GM21381 (cell line): ENCODE data around the gene RPS25.
A peak's percentile ranks its signal among the peaks of the same experiment; 100 is the strongest.
"Not testable (repeated sequence)": the region's sequence is repeated elsewhere in the genome, so short reads cannot be mapped to it uniquely, and the experiment has no call there.

ENCODE experiments used
- ATAC-seq: cut with Tn5 transposase; IDR thresholded peaks from one replicate; pipeline ENCODE4 v1.9.1; 2021; ENCODE audit warnings: mild to moderate bottlenecking, moderate library complexity; ENCODE audit not compliant: unreplicated experiment

Gene RPS25

DNA sequence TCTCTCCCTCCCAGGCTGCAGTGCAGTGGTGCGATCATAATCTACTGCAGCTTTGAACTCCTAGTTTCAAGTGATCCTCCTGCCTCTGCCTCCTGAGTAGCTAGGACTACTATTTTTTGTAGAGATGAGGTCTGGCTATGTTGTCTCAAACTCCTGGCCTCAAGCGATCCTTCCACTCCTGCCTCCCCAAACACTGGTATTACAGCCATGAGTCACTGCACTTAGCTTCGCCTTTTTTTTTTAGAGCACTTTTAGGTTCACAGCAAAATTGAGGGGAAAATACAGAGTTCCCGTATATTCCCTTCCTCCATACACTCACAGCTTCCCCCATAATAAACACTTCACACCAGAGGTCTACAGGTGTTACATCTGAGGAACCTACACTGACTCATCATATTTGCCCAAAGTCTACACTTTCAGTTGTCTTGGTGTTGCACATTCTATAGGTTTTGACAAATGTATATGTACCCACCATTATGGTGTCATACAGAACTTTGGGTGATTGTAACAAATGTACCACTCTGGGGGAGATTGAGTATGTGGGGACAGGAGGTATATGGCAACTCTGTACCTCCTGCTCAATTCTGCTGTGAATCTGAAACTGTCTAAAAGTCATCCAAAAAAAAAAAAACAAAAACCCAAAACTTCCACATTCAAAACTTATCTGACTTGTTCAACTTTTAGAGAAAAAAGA lies 23.8 kb upstream of the RPS25 start:
- ATAC-seq, result no peak

DNA sequence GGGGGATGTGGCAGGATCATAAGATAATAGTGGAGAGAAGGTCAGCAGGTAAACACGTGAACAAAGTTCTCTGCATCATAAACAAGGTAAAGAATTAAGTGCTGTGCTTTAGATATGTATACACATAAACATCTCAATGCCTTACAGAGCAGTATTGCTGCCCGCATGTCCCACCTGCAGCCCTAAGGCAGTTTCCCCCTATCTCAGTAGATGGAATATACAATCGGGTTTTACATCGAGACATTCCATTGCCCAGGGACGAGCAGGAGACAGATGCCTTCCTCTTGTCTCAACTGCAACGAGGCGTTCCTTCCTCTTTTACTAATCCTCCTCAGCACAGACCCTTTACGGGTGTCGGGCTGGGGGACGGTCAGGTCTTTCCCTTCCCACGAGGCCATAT lies 21.3 kb upstream of the RPS25 start:
- ATAC-seq, result not testable (repeated sequence)

DNA sequence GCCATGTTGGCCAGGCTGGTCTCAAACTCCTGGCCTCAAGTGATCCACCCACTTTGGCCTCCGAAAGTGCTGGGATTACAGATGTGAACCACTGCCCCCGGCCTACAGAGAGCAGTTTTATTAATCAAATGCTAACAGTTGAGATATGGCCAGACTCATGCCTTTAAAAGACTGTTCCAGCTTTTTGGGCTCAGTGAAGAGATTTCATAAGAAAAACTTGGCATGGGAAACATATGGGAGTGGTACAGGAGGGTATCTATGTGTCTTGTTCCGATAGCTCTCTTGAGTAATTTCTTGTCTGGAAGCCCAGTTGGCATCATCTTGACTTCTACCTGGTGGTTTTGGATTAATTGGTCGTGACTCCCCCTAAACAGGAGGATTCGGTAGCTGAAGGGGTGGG lies 20.7 kb upstream of the RPS25 start:
- ATAC-seq, result no peak

DNA sequence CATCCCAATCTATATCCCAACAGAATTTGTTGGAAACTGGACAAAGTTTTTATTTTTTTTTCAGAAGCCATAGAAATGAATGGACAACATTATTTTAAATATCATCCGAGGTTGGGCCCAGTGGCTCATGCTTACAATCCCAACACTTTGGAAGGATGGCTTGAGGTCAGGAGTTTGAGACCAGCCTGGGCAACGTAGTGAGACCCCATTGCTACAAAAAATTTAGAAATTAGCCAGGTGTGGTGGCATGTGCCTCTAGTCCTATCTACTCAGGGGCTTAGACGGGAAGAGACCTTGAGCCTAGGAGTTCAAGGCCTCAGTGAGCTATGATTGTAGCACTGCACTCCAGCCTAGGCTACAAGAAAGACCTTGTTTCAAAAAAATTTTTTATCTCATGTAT lies 16.7 kb upstream of the RPS25 start:
- no peak for ATAC-seq

DNA sequence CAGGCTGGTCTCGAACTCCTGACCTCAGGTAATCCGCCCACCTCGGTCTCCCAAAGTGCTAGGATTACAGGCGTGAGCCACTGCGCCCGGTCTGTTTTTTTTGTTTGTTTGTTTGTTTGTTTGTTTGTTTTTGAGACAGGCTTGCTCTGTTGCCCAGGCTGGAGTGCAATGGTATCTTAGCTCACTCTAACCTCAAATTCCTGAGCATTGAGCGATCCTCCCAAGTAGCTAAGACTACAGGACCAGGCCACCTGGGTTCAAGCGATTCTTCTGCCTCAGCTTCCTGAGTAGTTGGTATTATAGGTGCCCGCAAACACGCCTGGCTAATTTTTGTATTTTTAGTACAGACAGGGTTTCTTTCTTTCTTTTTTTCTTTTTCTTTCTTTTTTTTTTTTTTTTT lies 15.3 kb upstream of the RPS25 start:
- not testable (repeated sequence) for ATAC-seq

DNA sequence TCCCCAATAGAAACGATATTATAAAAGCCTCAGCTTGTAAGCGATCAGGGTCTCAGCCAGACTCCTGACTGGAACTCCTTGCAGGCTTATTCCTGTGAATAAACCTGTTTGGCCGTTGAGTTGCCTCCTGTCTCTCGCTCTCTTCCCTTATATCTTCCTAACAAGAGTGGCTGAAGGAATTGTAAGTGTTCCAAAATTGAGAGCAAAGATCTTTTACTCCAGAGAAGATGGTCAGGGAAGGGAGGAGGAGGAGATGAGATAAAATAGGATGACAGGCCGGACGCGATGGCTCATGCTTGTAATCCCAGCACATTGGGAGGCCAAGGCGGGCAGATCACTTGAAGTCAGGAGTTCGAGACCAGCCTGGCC lies 13.8 kb upstream of the RPS25 start:
- no peak for ATAC-seq

DNA sequence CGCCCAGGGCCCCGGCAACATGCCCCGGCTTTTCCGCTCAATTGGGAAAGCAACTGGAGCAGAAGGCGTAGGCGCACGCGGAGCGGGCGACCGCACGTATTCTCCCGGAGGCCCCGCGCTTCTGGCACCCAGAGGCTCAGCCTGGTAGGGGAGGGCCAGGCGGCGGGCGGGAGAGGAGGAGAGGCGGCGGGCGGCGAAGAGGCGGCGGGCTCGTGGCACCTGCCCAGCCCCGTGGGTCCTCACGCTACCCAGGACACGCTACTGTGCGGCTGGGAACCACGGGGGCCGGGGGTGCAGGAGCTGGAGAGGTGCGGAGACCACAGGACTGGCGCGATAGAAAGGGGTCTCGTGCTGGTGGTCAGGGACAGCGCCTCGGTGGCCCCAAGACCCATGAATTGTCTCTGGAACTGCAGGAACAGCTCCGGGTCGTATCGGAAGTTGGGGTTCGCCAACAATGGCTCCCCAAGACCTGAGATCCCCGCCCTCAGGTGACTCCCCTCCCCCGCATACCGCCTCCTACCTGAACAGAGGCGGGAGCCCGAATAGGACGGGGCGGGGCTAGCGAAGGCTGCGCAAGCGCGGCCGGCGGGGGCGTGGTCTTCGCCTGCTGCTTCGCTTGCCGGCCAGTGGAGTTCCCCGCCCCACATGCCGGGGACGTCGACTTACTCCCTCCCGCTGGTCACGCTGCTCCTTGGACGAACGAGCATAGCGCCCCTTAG lies 12.3 kb upstream of the RPS25 start, which contains the start of gene SLC37A4:
Gene SLC37A4 (minus strand): TSS at position 549 of the 719 bp plus-strand sequence.
- ATAC-seq, result peak; percentile 86

DNA sequence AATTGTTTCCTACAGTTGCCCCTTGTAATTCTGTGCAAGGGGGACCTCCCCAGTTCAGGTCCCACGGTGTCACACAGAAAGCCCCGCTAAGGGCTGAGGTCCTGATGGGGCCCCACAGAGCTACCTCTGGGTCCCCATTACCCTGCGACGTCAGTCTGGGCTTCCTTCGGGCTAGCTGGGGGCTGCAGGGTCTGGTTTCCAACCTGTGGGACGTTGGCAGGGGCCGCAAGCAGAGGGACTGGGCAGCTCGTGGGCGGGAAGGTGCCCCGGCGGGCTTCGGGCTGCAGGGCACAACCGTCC lies 11.8 kb upstream of the RPS25 start:
- peak; percentile 19 for ATAC-seq

DNA sequence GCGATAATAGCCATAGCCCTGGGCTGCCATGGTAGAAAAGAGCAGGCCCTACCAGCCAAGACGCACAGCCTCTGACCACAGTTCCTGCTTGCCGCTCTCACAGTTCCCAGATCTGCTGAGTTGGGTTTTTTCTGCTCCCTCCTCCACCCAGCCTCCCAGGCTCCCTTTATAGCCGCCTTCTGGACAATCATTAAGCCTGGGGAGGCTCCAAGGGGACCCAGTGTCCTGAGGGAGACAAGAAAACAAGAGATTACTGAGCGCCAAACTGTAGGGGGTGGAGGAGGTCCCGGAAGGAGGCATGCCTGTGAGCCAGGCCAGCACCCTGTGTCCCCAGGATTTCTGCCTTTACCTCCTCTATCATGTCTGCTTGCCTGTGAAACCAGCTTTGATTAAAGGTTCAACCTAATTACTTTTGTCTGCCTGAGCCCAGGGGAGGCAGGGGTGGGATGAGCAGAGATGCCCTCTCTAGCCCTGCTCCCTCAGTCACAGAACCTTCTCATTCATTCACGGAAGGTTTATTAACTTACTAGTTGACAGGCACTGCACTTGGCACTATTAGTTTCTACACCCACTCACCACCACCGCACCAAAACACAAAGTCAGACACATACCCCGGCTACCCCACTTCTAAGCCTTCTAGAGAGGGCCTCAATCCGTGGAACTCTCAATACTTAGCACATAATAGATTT lies 11.3 kb upstream of the RPS25 start:
- peak; percentile 4 for ATAC-seq

DNA sequence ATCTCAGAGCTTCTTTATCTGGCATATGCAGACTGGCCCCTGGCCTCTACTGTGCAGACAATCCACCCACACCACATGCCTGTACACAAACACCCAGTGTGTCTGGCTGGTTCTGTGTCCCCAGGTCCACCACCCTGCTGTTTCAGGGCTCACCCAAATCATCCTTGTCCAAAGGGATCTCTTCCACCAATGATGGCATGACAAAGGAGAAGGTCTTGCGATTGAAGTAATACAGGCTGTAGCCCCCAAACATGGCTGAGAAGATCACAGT lies 10.9 kb upstream of the RPS25 start:
- no peak for ATAC-seq

DNA sequence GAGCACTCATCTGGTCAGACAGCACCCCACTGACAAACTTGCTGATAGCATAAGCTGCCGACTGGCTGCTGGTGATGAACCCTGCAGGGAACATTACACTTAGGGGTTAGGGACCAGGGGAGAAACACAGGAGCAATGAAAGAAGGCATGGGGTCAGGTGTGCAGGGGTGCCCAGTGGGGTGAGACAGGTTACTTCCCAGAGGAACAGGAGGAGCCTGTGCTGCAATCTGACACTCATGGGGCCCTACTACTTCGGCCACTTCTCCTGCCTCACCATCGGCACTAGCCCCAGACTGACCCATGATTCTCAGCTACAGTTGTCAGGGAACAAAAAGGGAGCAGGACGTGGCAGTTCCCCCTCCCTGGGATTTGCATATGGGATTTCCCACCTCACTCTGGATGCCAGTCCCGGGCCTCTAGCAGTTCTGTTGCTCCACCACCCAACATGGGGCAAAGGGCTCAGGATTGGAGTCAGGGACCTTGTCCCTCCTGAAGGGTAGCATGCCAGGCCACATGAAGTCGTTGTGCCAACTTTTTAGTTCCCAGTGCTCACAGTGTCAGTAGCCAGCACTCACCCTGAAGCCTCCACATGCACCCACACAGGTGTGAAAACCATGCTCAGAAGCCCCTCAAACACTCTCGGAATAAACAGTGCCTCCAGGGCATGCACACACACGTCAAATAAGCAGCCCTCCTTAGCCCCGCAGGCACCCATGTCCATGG lies 10.4 kb upstream of the RPS25 start:
- no peak for ATAC-seq

DNA sequence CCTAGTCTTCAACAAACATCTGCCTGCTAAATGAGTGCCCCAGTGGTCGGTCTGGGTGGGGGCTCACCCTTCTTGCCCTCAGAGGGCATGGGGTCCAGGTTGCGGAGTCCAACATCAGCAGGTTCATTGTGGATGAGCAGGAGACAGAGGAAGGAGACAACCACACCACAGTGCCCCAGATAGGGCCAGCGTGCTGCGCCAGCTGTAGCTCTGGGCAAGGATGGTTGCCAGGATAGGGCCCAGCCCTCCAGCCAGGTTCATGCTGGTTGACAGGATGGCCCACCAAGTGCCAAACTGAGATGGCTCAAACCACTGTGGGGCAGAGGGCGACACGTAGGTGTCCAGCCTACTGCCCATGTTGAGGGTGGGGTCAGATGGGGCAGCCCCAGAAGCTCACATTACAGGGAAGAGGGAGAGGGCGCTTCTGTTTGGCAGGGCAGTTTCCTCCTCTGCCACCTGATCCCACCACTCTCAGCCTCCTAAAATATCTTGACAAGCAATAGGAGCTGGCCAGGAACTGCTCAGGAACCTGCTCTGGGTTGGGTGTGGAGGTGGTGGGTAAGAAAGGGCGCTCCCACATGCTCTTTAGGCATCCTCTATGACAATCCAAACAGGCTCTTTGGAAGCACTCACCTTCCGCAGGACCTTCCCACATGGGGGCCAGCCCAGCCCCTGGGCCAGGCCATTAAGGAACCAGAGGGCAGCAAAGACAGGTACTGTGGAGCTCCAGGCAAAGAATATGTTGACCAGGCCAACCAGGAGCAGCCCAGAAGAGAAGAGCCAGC lies 9.6 kb upstream of the RPS25 start:
- no peak for ATAC-seq

DNA sequence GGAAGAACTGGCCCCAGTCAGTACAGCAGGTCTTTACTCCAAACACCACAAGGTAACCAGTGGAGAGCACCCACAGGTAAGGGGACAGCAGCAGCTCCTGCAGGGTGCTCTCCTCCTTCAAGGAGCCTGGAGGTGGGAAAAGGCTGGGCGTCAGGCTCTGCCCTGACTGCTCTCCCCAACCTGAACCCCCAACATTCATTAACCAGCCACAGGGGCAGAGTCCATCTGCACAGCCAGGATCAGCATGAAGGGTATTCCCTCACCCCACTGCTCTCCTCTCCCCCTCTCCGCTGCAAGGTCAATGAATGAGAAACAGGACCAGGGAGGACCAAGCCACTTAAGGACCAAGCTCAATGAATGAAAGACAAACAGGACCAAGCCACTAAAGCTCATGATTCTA lies 8.8 kb upstream of the RPS25 start:
- no peak for ATAC-seq

DNA sequence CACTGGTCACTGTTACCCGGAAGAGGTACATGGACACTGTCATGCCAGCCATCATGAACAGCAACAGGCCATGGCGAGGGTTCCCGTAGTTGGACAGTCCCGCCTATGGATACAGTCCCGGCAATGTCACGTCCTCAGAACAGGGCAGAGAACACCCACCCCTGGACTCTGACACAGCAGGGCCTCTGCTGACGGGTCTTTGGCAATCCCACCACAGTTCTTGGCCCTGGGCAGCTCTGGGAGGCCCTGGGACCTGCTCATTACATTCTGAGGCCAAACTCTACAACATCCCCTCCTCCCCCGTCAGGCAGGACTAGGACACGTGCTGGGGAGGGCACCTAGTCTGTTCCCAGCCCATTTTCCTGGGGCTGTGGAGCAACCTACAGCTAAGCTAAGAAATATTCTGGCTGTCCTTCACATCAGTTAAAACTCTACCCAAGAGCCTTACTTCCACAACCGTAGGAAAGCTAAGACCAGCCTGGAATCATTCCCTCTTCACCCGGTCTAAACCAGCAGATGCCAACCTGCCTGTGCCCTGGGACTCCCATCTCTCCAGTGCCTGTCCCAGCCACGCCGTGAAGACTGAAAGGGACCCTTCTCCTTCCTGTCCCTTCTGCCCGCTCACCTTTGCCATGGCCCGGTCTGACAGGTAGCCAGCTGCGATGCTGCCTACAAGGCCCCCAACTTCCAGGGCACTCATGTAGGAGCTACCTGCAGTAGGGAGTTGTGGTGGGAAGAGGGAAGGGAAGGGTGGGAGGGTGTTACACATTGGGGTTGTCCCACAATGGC lies 8.0 kb upstream of the RPS25 start:
- no peak for ATAC-seq

DNA sequence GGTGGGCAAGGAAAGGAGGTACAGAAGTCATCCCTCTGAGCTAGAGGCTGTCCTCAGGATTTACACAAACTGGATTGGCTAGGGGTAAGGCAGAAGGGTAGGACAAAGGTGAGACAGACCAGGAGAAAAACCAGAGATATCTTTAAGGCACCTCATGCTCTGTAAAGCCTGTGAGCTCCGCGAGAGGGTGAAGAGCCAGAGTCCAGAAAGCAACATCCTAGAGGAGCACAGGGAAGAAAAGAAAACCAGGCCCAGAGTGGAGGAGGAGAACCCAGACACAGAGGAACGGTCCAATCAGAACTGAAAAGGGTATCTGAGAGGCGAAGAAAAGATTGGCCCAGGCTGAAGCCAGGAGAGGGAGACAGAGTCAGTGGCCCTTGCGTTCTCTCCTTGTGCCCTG lies 7.4 kb upstream of the RPS25 start:
- ATAC-seq, result no peak

DNA sequence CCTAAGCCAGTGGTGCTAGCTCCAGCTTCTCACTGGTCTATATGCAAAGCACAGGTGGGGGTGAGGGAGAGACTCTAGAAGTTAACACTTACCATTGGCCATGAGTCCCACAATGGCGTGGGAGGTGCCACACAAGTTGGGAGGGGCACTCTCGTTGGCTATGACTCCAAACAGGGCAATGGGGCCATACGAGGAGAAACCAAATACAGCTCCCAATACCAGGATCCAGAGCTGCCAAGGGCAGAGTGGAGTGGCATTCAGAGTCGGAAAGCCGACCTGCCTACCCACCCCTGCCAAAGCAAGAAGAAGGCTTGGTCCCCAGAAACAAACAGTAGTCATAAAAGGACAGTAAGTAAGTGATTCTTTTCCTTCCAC lies 6.9 kb upstream of the RPS25 start:
- ATAC-seq, result no peak

DNA sequence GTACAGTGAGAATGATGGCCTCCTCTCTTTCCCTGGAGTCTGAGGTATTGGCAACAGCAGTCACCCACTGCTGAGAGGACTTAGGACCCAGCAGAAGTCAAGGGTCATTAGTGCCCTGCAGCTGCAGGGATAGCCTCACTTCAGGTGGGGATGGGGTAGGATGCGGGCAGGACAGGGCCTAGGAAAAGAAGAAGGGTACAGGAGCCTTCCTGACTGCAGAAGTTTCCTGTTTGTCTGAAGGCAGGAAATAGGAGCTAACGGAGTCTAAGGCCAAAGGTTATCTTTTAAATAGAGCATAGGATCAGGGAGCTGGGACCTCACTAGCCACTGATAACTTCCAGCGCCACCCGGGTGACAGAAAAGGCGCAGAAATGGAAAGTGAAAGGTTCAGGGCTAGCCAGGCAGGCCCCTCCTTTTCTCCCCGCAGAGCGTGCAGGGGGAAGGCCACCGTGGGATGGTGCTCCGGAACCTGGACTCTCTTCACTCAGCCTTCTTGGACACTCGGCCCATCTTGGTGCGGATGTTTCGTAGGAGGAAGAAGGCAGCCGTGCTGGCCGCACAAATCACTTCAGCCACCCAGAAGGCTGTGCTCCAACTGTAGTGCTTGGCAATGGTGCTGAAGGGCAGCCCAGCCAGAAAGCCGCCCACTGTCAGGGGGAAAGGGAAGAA lies 6.4 kb upstream of the RPS25 start:
- no peak for ATAC-seq

DNA sequence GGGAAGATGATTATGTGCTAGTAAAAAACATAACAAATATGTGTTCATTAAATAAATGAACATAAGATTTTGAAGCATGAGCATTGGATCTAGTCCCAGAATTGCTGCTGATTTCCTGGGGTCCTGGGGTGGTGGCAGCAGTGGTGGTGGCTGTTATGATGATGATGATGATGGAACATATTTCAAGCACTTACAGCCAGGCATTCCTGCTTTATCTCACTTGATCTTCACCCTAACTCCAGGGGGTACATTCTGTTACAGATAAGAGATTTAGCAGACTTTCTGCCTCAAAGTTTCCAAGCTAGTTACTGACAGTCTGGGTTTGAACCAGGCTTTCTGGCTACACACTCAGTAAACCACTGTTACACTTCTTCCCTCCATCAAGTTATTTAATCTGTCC lies 5.6 kb upstream of the RPS25 start:
- no peak for ATAC-seq

DNA sequence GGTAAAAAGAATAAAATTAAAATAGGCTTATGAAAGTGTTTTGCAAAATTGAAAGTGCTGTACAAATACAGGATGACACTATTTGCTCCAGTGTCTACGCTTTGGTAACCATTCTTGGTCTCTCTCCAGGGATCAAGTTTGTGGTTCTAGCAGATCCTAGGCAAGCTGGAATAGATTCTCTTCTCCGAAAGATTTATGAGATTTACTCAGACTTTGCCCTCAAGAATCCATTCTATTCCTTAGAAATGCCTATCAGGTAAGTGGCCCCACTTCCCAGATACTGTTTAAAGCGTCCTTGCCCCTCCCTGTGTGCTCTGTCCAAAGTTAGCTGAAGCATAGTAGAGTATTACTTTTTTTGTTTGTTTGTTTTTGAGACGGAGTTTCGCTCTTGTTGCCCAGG lies 3.5 kb upstream of the RPS25 start:
- no peak for ATAC-seq

DNA sequence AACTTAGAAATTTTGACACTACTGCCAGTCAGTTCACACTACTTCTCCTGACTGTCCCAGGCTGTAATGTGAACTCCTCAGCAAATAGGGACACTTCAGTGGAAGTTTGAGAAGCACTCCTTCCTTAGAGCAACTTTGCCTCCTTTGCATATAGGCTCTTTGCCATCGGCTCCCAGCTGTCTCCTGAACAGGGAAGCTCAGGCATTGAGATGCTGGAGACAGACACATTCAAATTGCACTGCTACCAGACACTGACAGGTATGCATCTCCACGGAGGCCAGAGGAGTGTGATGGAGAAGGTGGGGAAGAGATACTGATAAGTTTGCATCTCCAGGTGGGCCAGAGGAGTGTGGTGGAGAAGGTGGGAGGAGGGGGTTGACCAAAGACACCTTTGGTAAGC lies 1.9 kb upstream of the RPS25 start:
- no peak for ATAC-seq
